H1 (cell line): Measurements from ENCODE around the gene TYRP1. TPM values are rescaled to one million over a fixed set of nuclear protein-coding genes. Genes with fewer than 3 reads are reported as not detected.

Experiments
- CTCF ChIA-PET: fragments of 300-600 bp; sonication (Branson Sonifier 250); formaldehyde crosslinking; loops from one replicate; lab custom pipeline; 2021; ENCODE audit not compliant: partially characterized antibody; lab: Charles Lee
- POLR2A ChIA-PET: fragments of 300-600 bp; sonication (Branson Sonifier 250); formaldehyde crosslinking; loops from one replicate; lab custom pipeline; 2021; ENCODE audit warnings: inconsistent platforms; ENCODE audit not compliant: partially characterized antibody; lab: Charles Lee
- DNase-seq, 2 experiments: peaks; one replicate each; pipeline versions ENCODE4 v3.0.0 to v3.0.0-alpha.2; 2010 to 2022; ENCODE audit warnings: low spot score in 2 of 2, low read depth in 1 of 2, mixed read lengths in 1 of 2
- FAIRE-seq: peaks from 2 replicates; lab custom pipeline; 2011; peaks lifted over from hg19 to GRCh38; lab: Jason Lieb, UNC
- H2AFZ ChIP-seq: 2 replicates; pipeline ENCODE4 v1.8.1; 2012; ENCODE audit warnings: low read length, inconsistent platforms
- H2AK5ac ChIP-seq: 2 replicates; pipeline ENCODE4 v1.6.1; 2013; ENCODE audit warnings: low read depth, low read length
- H2BK120ac ChIP-seq: replicated peaks from 2 replicates; pipeline ENCODE3; 2013; ENCODE audit warnings: low read depth, low read length, inconsistent platforms
- H2BK12ac ChIP-seq: 2 replicates; pipeline ENCODE4 v1.6.1; 2013; ENCODE audit warnings: low read depth, low read length
- H2BK15ac ChIP-seq: 2 replicates; pipeline ENCODE4 v1.6.1; 2013; ENCODE audit warnings: low read length
- H2BK20ac ChIP-seq: 2 replicates; pipeline ENCODE4 v1.6.1; 2013; ENCODE audit warnings: low read length
- H2BK5ac ChIP-seq: 2 replicates; pipeline ENCODE4 v1.6.1; 2013; ENCODE audit warnings: low read depth, low read length
- H3K14ac ChIP-seq: 2 replicates; pipeline ENCODE4 v1.6.1; 2013; ENCODE audit warnings: inconsistent platforms; ENCODE audit not compliant: insufficient read length
- H3K18ac ChIP-seq: 2 replicates; pipeline ENCODE4 v1.6.1; 2013; ENCODE audit warnings: low read length; ENCODE audit errors: extremely low read depth
- H3K23ac ChIP-seq: 2 replicates; pipeline ENCODE4 v1.6.1; 2013; ENCODE audit warnings: inconsistent platforms; ENCODE audit not compliant: insufficient read length
- H3K23me2 ChIP-seq: 2 replicates; pipeline ENCODE4 v1.6.1; 2013; ENCODE audit warnings: low read depth, low read length
- H3K27ac ChIP-seq: 2 replicates; pipeline ENCODE4 v1.6.1; 2011; ENCODE audit warnings: low read depth, low read length, inconsistent platforms
- H3K27me3 ChIP-seq, 4 experiments: replicated peaks in 1 of 4; 1 replicate in 1 of 4; 2 replicates in 3 of 4; pipeline versions ENCODE4 v1.6.1 to v1.8.1; 2011 to 2013; ENCODE audit warnings: low read length in 3 of 4, mild to moderate bottlenecking in 3 of 4, inconsistent platforms in 2 of 4, mixed read lengths in 2 of 4, moderate library complexity in 1 of 4; ENCODE audit not compliant: control insufficient read depth in 3 of 4, insufficient read depth in 3 of 4; ENCODE audit errors: extremely low read depth in 1 of 4
- H3K36me3 ChIP-seq, 4 experiments: 2 replicates each; pipeline versions ENCODE4 v1.6.1 to v1.8.1; 2011 to 2013; ENCODE audit warnings: mild to moderate bottlenecking in 4 of 4, low read length in 3 of 4, moderate library complexity in 2 of 4, control low read depth in 1 of 4, inconsistent platforms in 1 of 4; ENCODE audit not compliant: insufficient read depth in 4 of 4, control insufficient read depth in 2 of 4
- H3K4ac ChIP-seq: replicated peaks from 2 replicates; pipeline ENCODE3; 2013; ENCODE audit warnings: low read length, low read depth, mixed read lengths, inconsistent platforms; ENCODE audit not compliant: insufficient read length
- H3K4me1 ChIP-seq, 4 experiments: replicated peaks in 1 of 4; 1 replicate in 1 of 4; 2 replicates in 3 of 4; pipeline versions ENCODE4 v1.6.1 to v1.8.1; 2011 to 2013; ENCODE audit warnings: low read length in 3 of 4, inconsistent platforms in 2 of 4, mixed read lengths in 1 of 4; ENCODE audit not compliant: insufficient read depth in 4 of 4, control insufficient read depth in 3 of 4
- H3K4me2 ChIP-seq, 2 experiments: 2 replicates each; pipeline versions ENCODE4 v1.6.1 to v1.8.1; 2011 to 2013; ENCODE audit warnings: low read depth in 2 of 2, low read length in 2 of 2, control low read depth in 1 of 2, inconsistent platforms in 1 of 2, mild to moderate bottlenecking in 1 of 2; ENCODE audit not compliant: insufficient read depth in 1 of 2
- H3K4me3 ChIP-seq, 4 experiments: fragments of 200-600, 300-600 bp in 1 of 4; sonication (generic), shearing (Covaris generic), sonication (Bioruptor Twin) in 1 of 4; 2 replicates each; pipeline versions ENCODE4 v1.5.1 to v1.8.1; 2011 to 2016; ENCODE audit warnings: low read length in 4 of 4, low read depth in 3 of 4, control low read depth in 2 of 4, inconsistent platforms in 2 of 4, mild to moderate bottlenecking in 2 of 4, mixed read lengths in 1 of 4, moderate library complexity in 1 of 4; ENCODE audit not compliant: insufficient read depth in 2 of 4; ENCODE audit errors: extremely low read depth in 1 of 4
- H3K56ac ChIP-seq: replicated peaks from 2 replicates; pipeline ENCODE3; 2013; ENCODE audit warnings: low read depth, mild to moderate bottlenecking, mixed read lengths, low read length, inconsistent platforms; ENCODE audit not compliant: insufficient read length
- H3K79me1 ChIP-seq: 2 replicates; pipeline ENCODE4 v1.6.1; 2013; ENCODE audit warnings: low read depth, low read length, control low read depth
- H3K79me2 ChIP-seq, 2 experiments: 2 replicates each; pipeline versions ENCODE4 v1.6.1 to v1.8.1; 2012 to 2013; ENCODE audit warnings: low read length in 2 of 2, mild to moderate bottlenecking in 2 of 2, inconsistent platforms in 1 of 2; ENCODE audit not compliant: insufficient read depth in 2 of 2, control insufficient read depth in 1 of 2
- H3K9ac ChIP-seq, 4 experiments: replicated peaks in 1 of 4; 1 replicate in 1 of 4; 2 replicates in 3 of 4; pipeline versions ENCODE4 v1.6.1 to v1.8.1; 2011 to 2013; ENCODE audit warnings: low read depth in 3 of 4, low read length in 3 of 4, control low read depth in 2 of 4, mild to moderate bottlenecking in 2 of 4, moderate library complexity in 2 of 4, inconsistent platforms in 1 of 4; ENCODE audit errors: extremely low read depth in 1 of 4
- H3K9me3 ChIP-seq, 2 experiments: 2 replicates each; pipeline versions ENCODE4 v1.6.1 to v1.8.1; 2012 to 2013; ENCODE audit warnings: mild to moderate bottlenecking in 2 of 2, moderate library complexity in 2 of 2, control low read depth in 1 of 2, inconsistent platforms in 1 of 2, low read depth in 1 of 2, low read length in 1 of 2, mixed read lengths in 1 of 2; ENCODE audit not compliant: insufficient read depth in 2 of 2
- H4K20me1 ChIP-seq, 2 experiments: replicated peaks in 1 of 2; 2 replicates each; pipeline versions ENCODE3 to v1.8.1; 2011 to 2013; ENCODE audit warnings: inconsistent platforms in 2 of 2, low read length in 2 of 2, mild to moderate bottlenecking in 1 of 2; ENCODE audit not compliant: insufficient read depth in 2 of 2, control insufficient read depth in 1 of 2
- H4K5ac ChIP-seq: 2 replicates; pipeline ENCODE4 v1.6.1; 2013; ENCODE audit warnings: low read length, low read depth, mixed read lengths, inconsistent platforms; ENCODE audit not compliant: insufficient read length
- H4K8ac ChIP-seq: 2 replicates; pipeline ENCODE4 v1.8.0; 2013; ENCODE audit warnings: mild to moderate bottlenecking, moderate library complexity, low read length, inconsistent platforms; ENCODE audit not compliant: insufficient read depth; ENCODE audit errors: extremely low read depth
- H4K91ac ChIP-seq: replicated peaks from 2 replicates; pipeline ENCODE3; 2013; ENCODE audit warnings: low read length, mixed read lengths, inconsistent platforms; ENCODE audit not compliant: insufficient read length
- BCL11A ChIP-seq, 2 experiments: IDR thresholded peaks; one replicate each; pipeline ENCODE4 v1.6.1; 2011; ENCODE audit warnings: low read depth in 2 of 2, low read length in 2 of 2, mild to moderate bottlenecking in 2 of 2
- CEBPB ChIP-seq: IDR thresholded peaks from 2 replicates; pipeline ENCODE4 v1.6.1; 2012; ENCODE audit warnings: low read depth, low read length
- SAP30 ChIP-seq: fragments of 300-600 bp; sonication (generic); IDR thresholded peaks from 2 replicates; pipeline ENCODE4 v1.7.1; 2012; ENCODE audit warnings: low read length, moderate library complexity, mild to moderate bottlenecking, inconsistent platforms; ENCODE audit not compliant: insufficient read depth, insufficient replicate concordance
- SIRT6 ChIP-seq: IDR thresholded peaks from one replicate; pipeline ENCODE4 v1.7.1; 2012; ENCODE audit warnings: low read length, inconsistent platforms
- SP1 ChIP-seq: IDR thresholded peaks from 2 replicates; pipeline ENCODE4 v1.6.1; 2011; ENCODE audit warnings: low read depth, low read length
- TBP ChIP-seq: IDR thresholded peaks from 2 replicates; pipeline ENCODE4 v1.6.1; 2011; ENCODE audit warnings: low read depth, low read length, improper control_type of control experiment
- TEAD4 ChIP-seq: IDR thresholded peaks from 2 replicates; pipeline ENCODE4 v1.6.1; 2012; ENCODE audit warnings: low read depth, low read length, inconsistent platforms, mixed read lengths
- YY1 ChIP-seq: IDR thresholded peaks from 2 replicates; pipeline ENCODE4 v1.6.1; 2011; ENCODE audit warnings: low read depth, mild to moderate bottlenecking, low read length
- ZNF274 ChIP-seq: IDR thresholded peaks from 2 replicates; pipeline ENCODE4 v1.7.0; 2012; ENCODE audit warnings: low read length, borderline replicate concordance; ENCODE audit errors: extremely low read depth
- WGBS, 2 experiments: shearing (Covaris generic) in 1 of 2; methylation state at CpG; one replicate each; pipeline versions ENCODE4 v1.1.6 to v1.1.7; 2013 to 2015; ENCODE audit warnings: low lambda C conversion rate in 2 of 2, mixed read lengths in 2 of 2, inconsistent platforms in 1 of 2, low coverage in 1 of 2, missing lambda C conversion rate in 1 of 2; ENCODE audit not compliant: insufficient replicate concordance in 2 of 2, insufficient coverage in 1 of 2, insufficient read length in 1 of 2; ENCODE audit errors: extremely low coverage in 1 of 2, missing lambda C conversion rate in 1 of 2; 5-methylcytosine and 5-hydroxymethylcytosine counted together
- polyA plus RNA-seq, 7 experiments: library from polyadenylated mRNA; depleted of rRNA in 3 of 7; stranded (reverse) in 5 of 7; unstranded in 2 of 7; fragments of >200 nt in 5 of 7; fragments of 200-250 nt in 2 of 7; gene quantifications; 1 replicate in 5 of 7; 2 replicates in 1 of 7; 4 replicates in 1 of 7; pipeline versions ENCODE4 v1.2.1 to v1.2.3, GENCODE V29; 2011 to 2013; ENCODE audit warnings: missing spikeins in 2 of 7, mixed read lengths in 2 of 7
- total RNA-seq: library from RNA; stranded (reverse); fragmentation: NEBNext Ultra II Directional; extraction: Animal tissue kit (Norgen Biotek cat#: 25700); gene quantifications from 2 replicates; pipeline ENCODE4 v1.2.1, GENCODE V29; 2021
- TF ChIP-seq, protein P1 (sequence below): IDR thresholded peaks from 2 replicates; pipeline ENCODE4 v1.6.1; 2012; ENCODE audit warnings: low read length, inconsistent platforms
- TF ChIP-seq, protein P2 (sequence below), 3 experiments: IDR thresholded peaks; 1 replicate in 2 of 3; 2 replicates in 1 of 3; pipeline versions ENCODE4 v1.5.1 to v1.6.1; 2011; ENCODE audit warnings: low read length in 3 of 3, mild to moderate bottlenecking in 3 of 3, inconsistent platforms in 2 of 3, low read depth in 1 of 3, moderate library complexity in 1 of 3; ENCODE audit not compliant: insufficient read depth in 1 of 3; ENCODE audit errors: control extremely low read depth in 1 of 3

TYRP1 gene
- total and polyA plus RNA-seq, 2 of the 8 experiments (the other 6 are each of a cell fraction or from before 2014, with no cell fraction given): 0.15 TPM; not detected in 1

GRCh38 chr9:12735665-12736064 lies 42.5 kb downstream of the TYRP1 start:
- ChIA-PET CTCF (interaction anchor here (0.7 to 1.2 kb wide), 4 partner anchors 13 to 24 kb away, joined by 3 to 4 read pairs (median 4); no protein-coding TSS in a partner anchor), POLR2A (no interaction called here)
- Histone ChIP-seq H3K27me3 (no peaks in the 10 kb centered on the region), H3K23me2 (no peaks in the 10 kb centered on the region), H2BK15ac (no peak overlapping the region), H3K4me1 (no peaks in the 10 kb centered on the region), H2AK5ac (no peak overlapping the region), H4K91ac (no peak overlapping the region), H3K23ac (no peak overlapping the region), H4K5ac (no peak overlapping the region), H2BK5ac (no peak overlapping the region), H3K79me1 (no peaks in the 10 kb centered on the region), H2BK20ac (no peak overlapping the region), H2BK120ac (no peak overlapping the region), H3K4me2 (no peak overlapping the region), H2AFZ (no peak overlapping the region), H3K79me2 (no peaks in the 10 kb centered on the region), H3K9me3 (peaks cover 0 to 4% of the 10 kb centered on the region in 2 experiments; a peak in 2 of 4 replicates), H3K9ac (no peak overlapping the region), H3K14ac (no peak overlapping the region), H3K36me3 (no peaks in the 10 kb centered on the region), H2BK12ac (no peak overlapping the region), H4K20me1 (no peaks in the 10 kb centered on the region), H3K4ac (no peak overlapping the region), H3K56ac (no peak overlapping the region), H3K18ac (no peak overlapping the region), H3K27ac (no peak overlapping the region), H4K8ac (no peak overlapping the region), H3K4me3 (no peak overlapping the region)
- WGBS, 2 experiments: 81% methylated on average over 3 of the region's 3 CpGs; no CpG with 5 or more reads in 1 of the 2 experiments
- FAIRE-seq: no peak
- DNase-seq: no peak
- TF ChIP-seq ZNF274 (no peak), SP1 (no peak), YY1 (no peak), BCL11A (IDR thresholded peaks at IDR 0.05; ENCODE audit: low read depth in 2 of 2, low read length in 2 of 2) (no peak), TBP (no peak), SIRT6 (no peak), CEBPB (no peak), TEAD4 (no peak), SAP30 (no peak)
- TF ChIP-seq, protein P1, sequence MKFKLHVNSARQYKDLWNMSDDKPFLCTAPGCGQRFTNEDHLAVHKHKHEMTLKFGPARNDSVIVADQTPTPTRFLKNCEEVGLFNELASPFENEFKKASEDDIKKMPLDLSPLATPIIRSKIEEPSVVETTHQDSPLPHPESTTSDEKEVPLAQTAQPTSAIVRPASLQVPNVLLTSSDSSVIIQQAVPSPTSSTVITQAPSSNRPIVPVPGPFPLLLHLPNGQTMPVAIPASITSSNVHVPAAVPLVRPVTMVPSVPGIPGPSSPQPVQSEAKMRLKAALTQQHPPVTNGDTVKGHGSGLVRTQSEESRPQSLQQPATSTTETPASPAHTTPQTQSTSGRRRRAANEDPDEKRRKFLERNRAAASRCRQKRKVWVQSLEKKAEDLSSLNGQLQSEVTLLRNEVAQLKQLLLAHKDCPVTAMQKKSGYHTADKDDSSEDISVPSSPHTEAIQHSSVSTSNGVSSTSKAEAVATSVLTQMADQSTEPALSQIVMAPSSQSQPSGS: no peak
- TF ChIP-seq, protein P2, sequence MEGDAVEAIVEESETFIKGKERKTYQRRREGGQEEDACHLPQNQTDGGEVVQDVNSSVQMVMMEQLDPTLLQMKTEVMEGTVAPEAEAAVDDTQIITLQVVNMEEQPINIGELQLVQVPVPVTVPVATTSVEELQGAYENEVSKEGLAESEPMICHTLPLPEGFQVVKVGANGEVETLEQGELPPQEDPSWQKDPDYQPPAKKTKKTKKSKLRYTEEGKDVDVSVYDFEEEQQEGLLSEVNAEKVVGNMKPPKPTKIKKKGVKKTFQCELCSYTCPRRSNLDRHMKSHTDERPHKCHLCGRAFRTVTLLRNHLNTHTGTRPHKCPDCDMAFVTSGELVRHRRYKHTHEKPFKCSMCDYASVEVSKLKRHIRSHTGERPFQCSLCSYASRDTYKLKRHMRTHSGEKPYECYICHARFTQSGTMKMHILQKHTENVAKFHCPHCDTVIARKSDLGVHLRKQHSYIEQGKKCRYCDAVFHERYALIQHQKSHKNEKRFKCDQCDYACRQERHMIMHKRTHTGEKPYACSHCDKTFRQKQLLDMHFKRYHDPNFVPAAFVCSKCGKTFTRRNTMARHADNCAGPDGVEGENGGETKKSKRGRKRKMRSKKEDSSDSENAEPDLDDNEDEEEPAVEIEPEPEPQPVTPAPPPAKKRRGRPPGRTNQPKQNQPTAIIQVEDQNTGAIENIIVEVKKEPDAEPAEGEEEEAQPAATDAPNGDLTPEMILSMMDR (IDR thresholded peaks at IDR 0.05; ENCODE audit: control extremely low read depth in 1 of 3, insufficient read depth in 1 of 3, low read depth in 1 of 3, low read length in 3 of 3): no peak
